ENCODE results near the gene PEX1. TPM values are rescaled to one million over a fixed set of nuclear protein-coding genes. Genes with fewer than 3 reads are reported as not detected.

The PEX1 gene
- total and polyA plus RNA-seq, 2 of the 13 experiments (the other 11 are each of a cell fraction or from before 2014, with no cell fraction given): 16.6 to 22.4 TPM

DNA sequence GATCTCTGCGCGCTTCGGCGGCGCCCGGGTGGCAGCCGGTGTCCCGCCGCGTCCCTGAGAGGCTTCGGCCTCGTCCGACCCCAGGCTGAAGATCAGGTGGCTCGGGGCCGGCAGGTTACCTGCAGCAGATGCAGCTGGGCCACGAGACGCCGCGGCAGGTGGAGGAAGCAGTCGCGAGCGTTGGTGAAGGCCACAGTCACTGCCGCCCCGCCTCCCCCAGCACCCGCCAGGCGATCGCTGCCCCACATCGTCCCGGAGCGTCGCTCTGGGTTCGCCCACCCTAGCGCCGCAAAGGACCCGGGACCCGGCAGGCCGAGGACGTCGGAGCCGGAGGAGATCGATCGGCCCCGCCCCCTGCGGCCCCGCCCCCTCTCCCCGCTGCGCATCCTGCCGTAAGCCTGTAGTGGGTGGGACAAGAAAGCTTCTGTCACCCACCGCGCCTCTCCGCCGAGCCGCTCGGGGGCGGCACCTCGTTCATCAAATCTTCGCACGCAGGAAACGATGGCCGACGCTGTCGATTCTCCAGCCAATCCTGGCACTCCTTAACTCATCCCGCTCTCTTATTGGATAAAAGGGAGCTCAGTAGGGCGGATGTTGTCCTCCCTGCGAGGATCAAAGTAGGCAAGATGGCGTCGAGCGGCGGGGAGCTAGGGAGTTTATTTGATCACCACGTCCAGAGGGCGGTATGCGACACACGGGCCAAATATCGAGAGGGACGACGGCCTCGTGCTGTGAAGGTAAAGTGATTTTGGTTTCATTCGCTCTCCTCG lies at the start of gene PEX1, which contains the start of gene RBM48 (continued):
- TF ChIP-seq, protein P1, sequence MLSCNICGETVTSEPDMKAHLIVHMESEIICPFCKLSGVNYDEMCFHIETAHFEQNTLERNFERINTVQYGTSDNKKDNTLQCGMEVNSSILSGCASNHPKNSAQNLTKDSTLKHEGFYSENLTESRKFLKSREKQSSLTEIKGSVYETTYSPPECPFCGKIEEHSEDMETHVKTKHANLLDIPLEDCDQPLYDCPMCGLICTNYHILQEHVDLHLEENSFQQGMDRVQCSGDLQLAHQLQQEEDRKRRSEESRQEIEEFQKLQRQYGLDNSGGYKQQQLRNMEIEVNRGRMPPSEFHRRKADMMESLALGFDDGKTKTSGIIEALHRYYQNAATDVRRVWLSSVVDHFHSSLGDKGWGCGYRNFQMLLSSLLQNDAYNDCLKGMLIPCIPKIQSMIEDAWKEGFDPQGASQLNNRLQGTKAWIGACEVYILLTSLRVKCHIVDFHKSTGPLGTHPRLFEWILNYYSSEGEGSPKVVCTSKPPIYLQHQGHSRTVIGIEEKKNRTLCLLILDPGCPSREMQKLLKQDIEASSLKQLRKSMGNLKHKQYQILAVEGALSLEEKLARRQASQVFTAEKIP (CRISPR knock-in tag; IDR thresholded peaks at IDR 0.05; ENCODE audit: borderline replicate concordance): no peak
- TF ChIP-seq PHF20 (CRISPR knock-in tag; IDR thresholded peaks at IDR 0.05) (peak; percentile 97), FOXA1 (IDR thresholded peaks at IDR 0.05) (no peak), FOXA1 (CRISPR knock-in tag; IDR thresholded peaks at IDR 0.05) (no peak), GZF1 (CRISPR knock-in tag; IDR thresholded peaks at IDR 0.05) (no peak), ELF4 (CRISPR knock-in tag; IDR thresholded peaks at IDR 0.05; ENCODE audit: borderline replicate concordance) (peak; percentile 57; the same call in 1 of the 2 replicates), ZBTB25 (CRISPR knock-in tag; IDR thresholded peaks at IDR 0.05) (peak; percentile 53), SIX1 (CRISPR knock-in tag; IDR thresholded peaks at IDR 0.05; ENCODE audit: borderline replicate concordance) (no peak), ZNF776 (CRISPR knock-in tag; IDR thresholded peaks at IDR 0.05) (0 out of 2 replicates have a peak, but pooled peaks have one; percentile 33), ZNF710 (CRISPR knock-in tag; IDR thresholded peaks at IDR 0.05; ENCODE audit: borderline replicate concordance) (0 out of 2 replicates have a peak, but pooled peaks have one; percentile 23), RAD21 (CRISPR knock-in tag; IDR thresholded peaks at IDR 0.05) (no peak), ZNF768 (CRISPR knock-in tag; IDR thresholded peaks at IDR 0.05) (peak; percentile 32; the same call in 1 of the 2 replicates), MTA1 (CRISPR knock-in tag; IDR thresholded peaks at IDR 0.05; ENCODE audit: borderline replicate concordance) (peak; percentile 41; the same call in 1 of the 2 replicates), PRDM4 (CRISPR knock-in tag; IDR thresholded peaks at IDR 0.05; ENCODE audit: borderline replicate concordance) (no peak), ATF1 (CRISPR knock-in tag; IDR thresholded peaks at IDR 0.05) (peak; percentile 93)
- TF ChIP-seq, protein P2, sequence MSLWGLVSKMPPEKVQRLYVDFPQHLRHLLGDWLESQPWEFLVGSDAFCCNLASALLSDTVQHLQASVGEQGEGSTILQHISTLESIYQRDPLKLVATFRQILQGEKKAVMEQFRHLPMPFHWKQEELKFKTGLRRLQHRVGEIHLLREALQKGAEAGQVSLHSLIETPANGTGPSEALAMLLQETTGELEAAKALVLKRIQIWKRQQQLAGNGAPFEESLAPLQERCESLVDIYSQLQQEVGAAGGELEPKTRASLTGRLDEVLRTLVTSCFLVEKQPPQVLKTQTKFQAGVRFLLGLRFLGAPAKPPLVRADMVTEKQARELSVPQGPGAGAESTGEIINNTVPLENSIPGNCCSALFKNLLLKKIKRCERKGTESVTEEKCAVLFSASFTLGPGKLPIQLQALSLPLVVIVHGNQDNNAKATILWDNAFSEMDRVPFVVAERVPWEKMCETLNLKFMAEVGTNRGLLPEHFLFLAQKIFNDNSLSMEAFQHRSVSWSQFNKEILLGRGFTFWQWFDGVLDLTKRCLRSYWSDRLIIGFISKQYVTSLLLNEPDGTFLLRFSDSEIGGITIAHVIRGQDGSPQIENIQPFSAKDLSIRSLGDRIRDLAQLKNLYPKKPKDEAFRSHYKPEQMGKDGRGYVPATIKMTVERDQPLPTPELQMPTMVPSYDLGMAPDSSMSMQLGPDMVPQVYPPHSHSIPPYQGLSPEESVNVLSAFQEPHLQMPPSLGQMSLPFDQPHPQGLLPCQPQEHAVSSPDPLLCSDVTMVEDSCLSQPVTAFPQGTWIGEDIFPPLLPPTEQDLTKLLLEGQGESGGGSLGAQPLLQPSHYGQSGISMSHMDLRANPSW (CRISPR knock-in tag; IDR thresholded peaks at IDR 0.05; ENCODE audit: borderline replicate concordance): no peak
